ENCODE data around the gene DENND1C. TPM values are rescaled to one million over a fixed set of nuclear protein-coding genes. Genes with fewer than 3 reads are reported as not detected.

The DENND1C gene
- total and polyA plus RNA-seq, 2 donors from 2014 or later, result 2.6 to 8.2 TPM

DNA sequence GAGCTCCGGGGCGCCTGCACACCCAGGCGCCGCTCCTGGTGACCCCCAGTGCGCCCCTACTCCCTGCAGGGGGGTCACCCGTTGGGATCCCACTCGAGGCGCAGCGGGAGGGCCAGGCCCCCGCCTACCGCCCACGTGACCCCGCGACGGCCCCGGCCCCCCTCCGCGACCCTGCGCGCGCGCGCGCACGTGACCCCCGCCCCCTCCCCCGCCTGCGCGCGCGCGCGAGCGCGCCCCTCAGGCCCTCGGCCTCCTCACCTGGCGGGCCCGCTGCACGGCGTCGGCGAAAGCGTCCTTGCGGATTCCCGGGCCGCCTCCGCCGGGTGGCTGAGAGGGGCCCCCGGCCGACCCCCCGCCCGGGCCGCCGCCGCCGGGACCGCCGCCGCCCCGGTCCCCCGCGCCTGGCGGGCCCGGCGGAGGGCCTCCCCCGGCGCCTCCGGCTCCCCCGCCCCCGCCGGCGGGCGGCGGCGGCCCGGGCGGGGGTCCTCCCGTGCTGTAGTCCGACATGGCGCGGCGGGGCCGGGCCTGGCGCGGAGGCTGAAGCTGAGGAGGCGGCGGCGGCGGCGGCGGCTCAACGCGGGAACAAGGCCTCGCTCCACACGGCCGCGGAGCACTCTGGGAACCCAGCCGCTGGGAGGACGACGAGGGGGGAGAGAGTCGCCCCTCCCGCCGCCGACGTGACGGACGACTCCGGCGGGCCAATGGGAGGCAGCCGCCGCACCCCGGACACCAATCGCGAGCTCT lies 57.2 kb downstream of the DENND1C start, which contains the start of gene KHSRP:
TSS of gene KHSRP (minus strand) at position 617 of the 744 bp plus-strand sequence. CDS start at position 507, 110 bp downstream.
- Histone ChIP-seq H3K4me1 (ENCODE audit: control insufficient read depth in 2 of 3, insufficient read depth in 2 of 3, low read depth in 1 of 3, low read length in 3 of 3) (peaks cover 0 to 23% (median 9%) of the 10 kb centered on the region in 3 donors), H3K27me3 (ENCODE audit: control insufficient read depth, insufficient read depth, low read length) (no peaks in the 10 kb centered on the region), H3K4me3 (ENCODE audit: low read length in 3 of 3) (peak within 1 kb of the TSS; percentile 68 to 93 (median 89)), H3K9ac (ENCODE audit: low read length in 3 of 3) (peak within 1 kb of the TSS; percentile 75 to 93 (median 86)), H3K9me3 (ENCODE audit: control insufficient read depth in 2 of 3, insufficient read depth in 1 of 3, low read length in 3 of 3) (no peaks in the 10 kb centered on the region), H3K36me3 (ENCODE audit: control insufficient read depth in 2 of 3, insufficient read depth in 3 of 3, low read length in 3 of 3) (peaks cover 5 to 27% (median 12%) of the 10 kb centered on the region in 3 donors), H3K27ac (ENCODE audit: low read depth in 2 of 2, low read length in 2 of 2) (peak within 1 kb of the TSS; percentile 71 to 73)
- DNase-seq (peak in 1 of 5 donors; percentile 27), FAIRE-seq (no peak)
- intact Hi-C loops (cut with DNase I), result no loop called here
- TF ChIP-seq CTCF (IDR thresholded peaks at IDR 0.05; ENCODE audit: borderline replicate concordance, extremely low read depth, insufficient read depth), result no peak

DNA sequence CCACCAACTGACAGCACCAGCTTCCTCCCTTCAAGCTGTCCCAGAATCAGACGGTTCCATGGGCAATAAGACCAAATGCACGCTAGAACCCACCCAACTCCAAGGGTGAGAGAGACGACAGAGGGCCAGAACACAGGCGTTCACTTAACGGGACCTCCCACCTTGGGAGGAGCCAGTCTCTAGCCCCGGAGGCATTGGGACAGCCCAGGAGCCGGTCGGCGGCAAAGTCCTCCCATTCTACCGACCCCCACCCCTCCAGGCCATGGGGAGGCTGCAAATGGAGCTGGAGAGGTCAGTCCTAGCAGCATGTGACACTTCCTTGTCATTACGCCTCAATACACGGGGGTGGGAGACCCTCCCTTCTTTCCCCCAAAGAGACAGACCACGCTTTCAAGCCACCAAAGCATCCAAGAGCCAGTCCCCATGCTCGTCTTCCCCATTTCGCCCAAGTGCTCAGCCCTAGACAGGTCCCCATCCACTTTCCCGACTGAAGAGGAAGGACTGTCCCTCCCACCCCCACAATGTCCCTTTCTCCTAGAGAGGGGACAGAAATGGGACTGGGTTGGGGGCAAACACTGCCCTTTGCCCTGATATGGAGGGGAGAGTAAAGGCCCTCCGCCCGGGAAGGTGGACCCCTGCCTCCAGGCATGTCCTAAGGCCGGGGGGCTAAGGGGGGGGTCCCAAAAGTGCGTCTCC lies 57.9 kb downstream of the DENND1C start:
- no peak for TF ChIP-seq CTCF (IDR thresholded peaks at IDR 0.05; ENCODE audit: borderline replicate concordance, extremely low read depth, insufficient read depth)
- Histone ChIP-seq H3K9ac (ENCODE audit: low read length in 3 of 3) (peak overlapping the region; percentile 75 to 93 (median 86)), H3K27ac (ENCODE audit: low read depth in 2 of 2, low read length in 2 of 2) (peak overlapping the region; percentile 56 to 71), H3K36me3 (ENCODE audit: control insufficient read depth in 2 of 3, insufficient read depth in 3 of 3, low read length in 3 of 3) (peaks cover 5 to 35% (median 14%) of the 10 kb centered on the region in 3 donors), H3K27me3 (ENCODE audit: control insufficient read depth, insufficient read depth, low read length) (no peaks in the 10 kb centered on the region), H3K9me3 (ENCODE audit: control insufficient read depth in 2 of 3, insufficient read depth in 1 of 3, low read length in 3 of 3) (no peaks in the 10 kb centered on the region), H3K4me3 (ENCODE audit: low read length in 3 of 3) (peak overlapping the region; percentile 68 to 93 (median 89)), H3K4me1 (ENCODE audit: control insufficient read depth in 2 of 3, insufficient read depth in 2 of 3, low read depth in 1 of 3, low read length in 3 of 3) (peaks cover 0 to 23% (median 9%) of the 10 kb centered on the region in 3 donors)
- DNase-seq (peak in 4 of 5 donors; percentile 47 to 81 (median 68)), FAIRE-seq (no peak)
- intact Hi-C loops (cut with DNase I), result no loop called here

DNA sequence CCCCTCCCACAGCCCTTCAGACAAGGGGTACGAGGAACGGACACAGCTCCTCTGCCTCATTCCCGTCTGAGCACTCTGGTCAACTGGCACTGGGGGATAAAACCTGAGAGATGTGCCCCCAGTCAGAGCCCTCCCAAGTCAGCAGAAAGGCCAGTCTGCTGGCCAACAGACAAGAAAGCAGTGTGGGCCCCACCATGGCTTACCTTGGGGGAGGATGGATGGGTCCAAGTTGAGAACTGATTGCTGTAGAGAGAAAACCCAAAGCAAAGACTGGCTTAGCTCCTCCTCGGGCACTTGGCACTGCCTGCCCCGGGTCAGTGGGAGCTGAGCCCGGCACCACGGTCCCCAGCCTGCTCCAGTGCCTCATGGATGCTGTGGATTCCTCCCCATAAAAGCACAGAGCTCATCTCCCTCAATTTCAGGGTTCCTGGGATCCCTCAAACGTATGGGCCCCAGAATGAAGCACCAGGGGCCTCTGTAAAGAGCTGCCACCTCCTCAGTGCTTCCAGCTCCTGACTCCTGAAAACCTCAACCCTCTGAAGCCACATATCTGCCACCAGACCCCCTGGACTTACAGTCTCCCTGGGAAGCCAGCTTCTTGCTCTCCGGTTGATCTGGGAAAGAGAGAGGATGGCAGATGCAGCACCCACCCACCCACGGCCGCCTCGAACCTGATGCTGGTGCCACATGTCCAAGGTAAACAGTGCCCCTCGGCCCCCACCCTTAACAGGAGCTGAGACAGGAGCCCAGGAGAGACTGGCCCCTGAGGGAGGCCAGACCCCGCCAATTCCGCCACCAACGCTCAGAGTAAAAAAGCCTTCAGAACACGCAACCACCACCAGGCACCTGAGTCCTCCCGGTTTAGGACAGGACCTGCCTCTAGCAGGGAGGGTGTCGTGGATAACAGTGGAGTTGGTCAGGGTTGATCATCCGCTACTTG lies 60.2 kb downstream of the DENND1C start:
- DNase-seq, result no peak
- Histone ChIP-seq H3K27me3 (ENCODE audit: control insufficient read depth, insufficient read depth, low read length) (no peaks in the 10 kb centered on the region), H3K36me3 (ENCODE audit: control insufficient read depth in 2 of 3, insufficient read depth in 3 of 3, low read length in 3 of 3) (peaks cover 7 to 58% (median 22%) of the 10 kb centered on the region in 3 donors), H3K27ac (ENCODE audit: low read depth in 2 of 2, low read length in 2 of 2) (no peak overlapping the region), H3K9me3 (ENCODE audit: control insufficient read depth in 2 of 3, insufficient read depth in 1 of 3, low read length in 3 of 3) (no peaks in the 10 kb centered on the region), H3K4me1 (ENCODE audit: control insufficient read depth in 2 of 3, insufficient read depth in 2 of 3, low read depth in 1 of 3, low read length in 3 of 3) (peaks cover 0 to 23% (median 9%) of the 10 kb centered on the region in 3 donors), H3K4me3 (ENCODE audit: low read length in 3 of 3) (no peak overlapping the region), H3K9ac (ENCODE audit: low read length in 3 of 3) (peak overlapping the region in 2 of 3 donors; percentile 13 to 22)
- FAIRE-seq, result no peak
- TF ChIP-seq CTCF (IDR thresholded peaks at IDR 0.05; ENCODE audit: borderline replicate concordance, extremely low read depth, insufficient read depth), result no peak
- intact Hi-C loops (cut with DNase I), result no loop called here
